GM19395 (cell line): ENCODE measurements around the gene IQSEC1.

ENCODE experiments used
- ATAC-seq: cut with Tn5 transposase; IDR thresholded peaks from one replicate; pipeline ENCODE4 v1.9.1; 2021; ENCODE audit warnings: mild to moderate bottlenecking, moderate library complexity; ENCODE audit not compliant: unreplicated experiment

Gene IQSEC1

DNA sequence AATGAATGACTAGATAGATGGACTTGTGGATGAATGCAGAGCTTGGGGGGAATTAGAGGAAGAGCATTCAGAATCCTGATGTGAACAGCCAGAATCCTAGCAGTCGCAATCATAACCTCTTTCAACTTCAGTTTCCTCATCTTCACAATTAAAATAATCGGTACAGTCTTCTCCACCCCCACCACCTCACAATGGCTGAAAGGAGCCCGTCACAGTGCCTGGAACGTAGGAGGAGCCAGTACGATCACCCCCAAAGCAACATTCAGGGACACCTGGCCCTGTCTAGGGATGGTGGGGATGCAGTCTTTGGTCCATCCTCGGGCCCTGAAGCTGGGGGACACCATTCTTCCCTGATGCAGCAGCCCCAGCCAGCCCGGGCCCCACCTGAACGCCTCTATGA lies 151.5 kb downstream of the IQSEC1 start:
- no peak for ATAC-seq

DNA sequence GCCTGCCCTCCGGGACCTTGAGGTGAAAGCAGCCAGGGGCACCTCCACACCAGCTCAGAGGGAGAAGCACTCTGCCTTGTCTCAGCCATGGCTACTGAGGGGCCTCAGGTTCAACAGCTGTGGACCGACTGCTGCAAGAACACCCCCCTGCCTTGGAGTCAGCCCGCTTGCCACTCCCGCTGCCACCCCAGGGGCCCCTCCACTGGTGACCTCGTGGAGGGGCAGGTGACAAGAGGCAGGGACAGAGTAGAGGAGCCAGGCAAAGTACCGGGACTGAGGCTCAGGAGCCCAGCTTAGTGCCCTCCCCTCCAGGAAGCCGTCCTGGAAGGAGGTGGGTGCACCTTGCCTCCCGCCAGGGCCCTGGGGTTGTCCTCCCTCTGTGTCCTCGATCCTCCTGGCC lies 152.3 kb downstream of the IQSEC1 start:
- ATAC-seq, result no peak

DNA sequence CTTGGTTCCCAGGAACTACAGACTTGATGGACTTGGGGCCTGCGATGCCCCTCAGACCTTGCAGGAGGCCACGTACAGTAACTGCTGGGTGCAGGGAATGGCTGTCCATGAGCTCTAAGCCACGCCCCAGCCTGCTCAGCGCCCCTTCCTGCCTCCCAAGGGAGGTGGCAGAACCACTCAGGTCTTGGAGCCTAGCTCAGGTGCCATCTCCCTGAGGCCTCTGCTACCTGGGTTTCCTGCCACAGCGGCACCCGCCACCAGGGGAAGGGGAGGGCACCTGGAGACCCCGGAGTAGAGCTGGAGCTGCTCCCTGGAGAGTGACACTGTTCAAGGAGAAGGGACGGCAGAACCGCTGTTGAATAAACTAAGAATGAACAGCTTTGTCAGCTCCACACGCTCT lies 154.0 kb downstream of the IQSEC1 start:
- no peak for ATAC-seq

DNA sequence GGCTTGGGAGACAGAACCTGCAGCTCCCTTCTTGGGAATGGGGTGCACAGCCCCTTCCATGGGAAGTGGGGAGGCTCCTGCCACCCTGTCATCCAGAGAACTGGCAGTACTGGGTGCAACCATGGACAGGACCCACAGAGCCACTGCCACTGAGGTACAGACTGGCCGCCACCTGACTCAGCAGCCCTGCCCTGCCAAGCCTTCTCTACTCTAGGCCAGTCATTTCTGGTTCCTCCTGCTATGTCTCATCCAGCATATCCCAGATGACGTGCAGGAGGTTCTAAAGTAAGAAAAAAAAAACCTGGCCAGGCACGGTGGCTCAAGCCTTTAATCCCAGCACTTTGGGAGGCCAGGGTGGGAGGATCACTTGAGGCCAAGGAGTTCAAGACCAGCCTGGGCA lies 155.0 kb downstream of the IQSEC1 start:
- ATAC-seq, result no peak

DNA sequence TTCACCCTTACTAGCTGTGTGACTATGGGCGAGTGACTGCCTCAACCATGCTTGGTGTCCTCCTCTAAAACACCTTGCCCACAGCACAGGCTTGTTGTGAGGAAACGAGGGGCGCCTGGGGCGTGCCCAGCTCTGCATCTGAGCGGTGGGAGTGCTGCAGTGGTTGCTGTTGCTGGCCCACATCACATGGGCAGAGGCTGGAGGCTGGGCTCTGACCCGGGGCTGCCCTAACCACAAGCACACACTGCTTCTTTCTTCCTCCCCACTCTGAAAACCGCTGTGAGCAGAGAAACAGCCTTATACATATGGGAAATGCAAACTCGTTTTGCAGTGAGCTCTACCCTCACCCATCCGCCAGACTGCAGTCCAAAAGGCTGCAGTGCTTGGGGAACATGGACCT lies 157.1 kb downstream of the IQSEC1 start:
- no peak for ATAC-seq

DNA sequence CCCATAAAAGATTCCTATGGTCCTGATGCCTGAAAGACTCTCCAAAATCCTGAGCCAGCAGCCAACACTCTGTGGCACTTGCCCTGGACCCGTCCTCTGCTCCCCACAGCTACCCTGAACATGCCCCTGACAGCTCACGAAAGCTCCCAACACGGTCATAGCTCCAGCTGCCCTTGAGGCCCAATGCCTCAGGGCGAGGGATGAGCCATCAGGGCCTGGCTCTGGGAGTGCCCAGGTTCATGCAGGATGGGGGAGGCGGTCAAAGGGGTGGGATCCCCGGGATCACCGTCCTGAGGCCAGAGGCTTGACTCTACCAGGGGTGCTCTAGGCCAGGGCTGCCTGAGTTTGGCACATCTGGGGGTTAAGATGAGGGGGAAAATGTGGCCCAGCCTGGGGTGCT lies 159.1 kb downstream of the IQSEC1 start:
- no peak for ATAC-seq

DNA sequence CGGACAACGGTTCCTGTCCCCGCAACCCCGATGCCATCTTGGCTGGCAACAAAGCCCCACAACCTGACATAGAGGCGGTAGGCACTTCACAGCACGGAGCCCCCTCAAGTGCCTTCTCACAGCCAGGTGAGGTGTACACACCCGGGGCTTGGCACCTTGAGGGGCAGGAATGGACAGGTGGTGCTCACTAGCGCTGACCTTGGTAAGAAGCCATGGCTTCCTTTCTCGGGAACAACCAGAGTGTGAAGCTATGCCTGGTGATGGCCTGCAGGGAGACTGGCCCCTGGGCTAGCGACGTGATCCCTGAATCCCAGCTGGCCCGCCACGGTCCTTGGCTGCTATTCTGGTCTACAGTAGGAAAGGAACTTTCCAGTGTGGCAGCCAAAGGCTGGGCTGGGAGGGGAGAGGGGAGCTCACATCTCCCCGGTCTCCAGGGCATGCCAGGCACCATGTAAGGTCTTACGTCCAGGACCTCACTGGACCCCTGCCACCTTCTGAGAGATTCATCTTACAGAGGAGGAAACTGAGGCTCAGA lies 161.3 kb downstream of the IQSEC1 start:
- ATAC-seq, result no peak

DNA sequence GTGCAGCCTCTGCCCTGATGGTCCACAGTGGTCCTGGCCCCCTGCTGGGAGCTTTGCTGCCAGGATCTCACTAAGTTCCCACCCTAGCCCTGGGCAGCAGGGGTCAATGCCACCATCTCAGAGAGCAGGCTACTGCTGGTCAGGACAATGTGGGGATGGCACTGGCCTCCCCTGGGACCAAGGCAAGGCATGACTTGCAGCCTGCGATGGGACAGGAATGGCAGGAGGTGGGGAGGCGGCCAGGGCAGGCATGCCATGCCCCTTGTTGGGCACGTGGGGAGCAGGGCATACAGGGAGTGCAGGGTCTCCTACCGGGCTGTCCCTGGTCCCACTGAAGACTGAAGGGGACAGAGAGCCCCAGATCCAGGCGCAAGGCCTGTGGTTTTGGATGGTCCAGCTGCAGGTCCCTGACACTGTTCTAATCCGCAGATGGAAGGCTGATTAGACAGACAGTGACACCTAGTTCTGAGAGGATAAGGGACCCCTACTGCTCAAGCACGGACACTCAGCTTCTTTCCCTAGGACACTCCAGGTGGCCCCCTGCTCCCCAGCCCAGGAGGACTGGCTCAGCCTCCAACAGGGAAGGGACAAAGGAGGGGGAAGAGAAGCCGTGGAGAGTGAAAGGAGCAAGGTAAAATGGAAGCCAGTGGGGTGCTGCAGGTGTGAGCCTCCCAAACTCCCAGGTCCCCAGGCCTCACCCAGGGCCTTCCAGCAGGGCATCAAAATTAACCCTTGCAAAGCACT lies 162.7 kb downstream of the IQSEC1 start:
- ATAC-seq, result no peak

DNA sequence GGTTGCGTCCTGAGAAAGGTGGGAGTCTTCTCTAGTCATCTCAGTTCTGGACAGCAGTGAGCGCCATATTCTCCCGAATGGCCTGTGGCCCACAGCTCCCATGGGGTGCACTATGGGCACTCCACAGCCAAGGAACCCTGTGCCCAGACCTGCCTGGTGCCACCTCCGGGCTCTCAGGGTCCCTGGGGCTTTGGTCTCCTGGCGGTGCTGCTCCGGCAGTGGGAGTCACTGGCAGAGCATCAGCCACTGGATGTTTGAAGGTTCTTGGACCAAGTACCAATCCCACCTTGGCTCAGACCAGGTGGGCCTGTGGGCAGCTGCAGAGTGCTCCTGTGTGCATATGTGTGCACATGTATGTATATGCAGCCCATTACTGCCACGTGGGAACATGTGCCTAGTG lies 163.5 kb downstream of the IQSEC1 start:
- no peak for ATAC-seq

DNA sequence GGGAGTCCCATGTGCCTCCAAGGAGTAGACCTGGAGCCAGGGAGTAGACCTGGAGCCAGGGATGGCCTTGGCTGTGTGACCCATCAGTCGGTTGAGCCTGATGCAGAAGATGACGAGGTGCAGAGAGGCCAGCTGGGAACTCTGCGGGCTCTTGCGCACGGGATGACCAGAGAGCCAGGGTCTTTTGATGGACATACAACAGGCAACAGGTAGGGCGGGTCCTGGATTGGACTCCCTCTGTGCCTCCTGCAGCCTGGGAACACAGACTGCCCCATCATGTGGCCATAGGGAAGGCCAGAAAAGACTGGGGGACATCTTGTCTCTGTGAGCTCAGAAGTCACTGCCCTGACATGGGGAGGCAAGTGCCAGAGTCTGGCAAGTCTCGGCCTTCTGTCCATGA lies 164.4 kb downstream of the IQSEC1 start:
- no peak for ATAC-seq

DNA sequence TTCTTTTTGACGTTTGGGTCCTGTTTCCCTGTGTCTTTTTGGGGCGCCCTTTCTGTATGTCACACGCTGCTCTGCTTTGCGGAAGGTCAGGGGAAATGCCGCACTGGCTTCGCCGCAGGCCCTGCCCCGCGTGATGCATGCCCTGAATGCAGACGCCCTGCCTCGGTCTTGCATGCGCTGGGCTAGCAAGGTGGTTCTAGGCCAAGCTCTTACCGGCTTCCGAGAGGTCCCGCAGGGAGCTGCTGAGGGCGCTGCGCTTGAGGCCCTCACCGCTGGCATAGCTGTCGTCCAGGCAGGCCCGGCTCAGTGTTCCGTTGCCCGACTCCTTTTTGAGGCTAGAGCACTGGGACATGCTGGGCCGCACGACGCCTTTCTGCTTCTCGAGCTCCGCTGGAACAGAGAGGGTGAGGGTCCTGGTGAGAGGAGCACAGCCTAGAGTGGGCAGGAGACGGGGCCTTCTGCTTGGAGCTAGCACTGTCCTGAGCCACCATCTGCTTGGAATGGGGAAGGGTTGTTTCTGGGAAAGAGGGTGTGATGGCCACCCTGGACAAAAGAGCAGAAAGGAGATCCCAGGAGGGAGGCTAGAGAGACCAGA lies 165.0 kb downstream of the IQSEC1 start:
- no peak for ATAC-seq

DNA sequence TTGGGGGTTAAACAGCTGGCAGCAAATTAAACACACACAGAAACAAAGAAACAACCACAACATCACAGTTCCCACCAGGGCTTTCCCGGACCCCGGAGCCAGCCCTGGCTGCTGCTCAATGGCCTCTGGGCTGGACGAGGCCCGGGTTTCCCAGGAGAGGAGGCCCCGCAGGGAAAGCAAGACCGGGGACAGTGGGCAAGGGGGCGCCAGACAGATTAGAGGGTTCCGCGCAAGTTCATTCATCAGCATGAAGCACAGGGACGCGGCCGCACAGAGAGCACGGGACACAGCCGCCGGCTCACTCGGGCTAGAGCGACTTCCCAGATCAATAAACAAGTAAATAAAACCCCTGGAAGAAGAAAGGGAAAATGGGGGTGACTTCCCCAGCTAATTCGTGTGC lies 165.5 kb downstream of the IQSEC1 start:
- no peak for ATAC-seq

DNA sequence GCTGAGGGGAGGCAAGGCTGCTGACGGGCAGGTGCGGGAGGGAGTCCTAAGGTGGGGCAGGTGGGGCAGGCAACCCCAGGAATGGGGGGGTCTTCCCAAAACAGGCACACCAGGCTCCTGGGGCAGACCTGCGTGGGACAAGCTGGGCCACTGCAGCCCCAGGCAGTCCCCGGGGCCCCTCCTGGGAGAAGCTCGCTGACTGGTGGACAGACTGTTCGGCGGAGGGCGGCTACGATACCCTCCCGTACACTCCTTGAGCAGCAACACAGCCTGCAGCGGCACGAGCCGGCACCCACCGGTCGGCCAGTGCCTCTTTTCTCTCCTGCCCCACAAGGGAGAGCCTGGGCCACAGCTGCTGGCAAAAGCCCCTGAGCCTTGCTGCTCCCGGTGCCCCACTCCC lies 165.9 kb downstream of the IQSEC1 start:
- no peak for ATAC-seq

DNA sequence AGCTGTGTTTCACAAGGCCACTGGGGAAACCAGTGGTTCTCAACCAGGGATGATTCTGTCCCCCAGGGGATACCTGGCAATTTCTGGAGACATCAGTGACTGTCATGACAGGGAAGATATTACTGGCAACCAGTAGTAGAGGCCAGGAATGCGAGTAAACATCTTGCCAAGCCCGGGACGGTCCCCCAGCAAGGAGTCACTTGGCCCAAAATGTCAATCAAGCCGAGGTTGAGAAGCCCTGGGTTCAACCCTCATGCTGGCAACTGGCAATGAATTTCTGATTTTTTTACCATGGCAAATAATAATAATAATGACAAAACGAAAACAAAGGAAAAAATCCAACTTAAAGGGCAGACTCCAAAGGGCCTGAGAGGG lies 166.3 kb downstream of the IQSEC1 start:
- no peak for ATAC-seq

DNA sequence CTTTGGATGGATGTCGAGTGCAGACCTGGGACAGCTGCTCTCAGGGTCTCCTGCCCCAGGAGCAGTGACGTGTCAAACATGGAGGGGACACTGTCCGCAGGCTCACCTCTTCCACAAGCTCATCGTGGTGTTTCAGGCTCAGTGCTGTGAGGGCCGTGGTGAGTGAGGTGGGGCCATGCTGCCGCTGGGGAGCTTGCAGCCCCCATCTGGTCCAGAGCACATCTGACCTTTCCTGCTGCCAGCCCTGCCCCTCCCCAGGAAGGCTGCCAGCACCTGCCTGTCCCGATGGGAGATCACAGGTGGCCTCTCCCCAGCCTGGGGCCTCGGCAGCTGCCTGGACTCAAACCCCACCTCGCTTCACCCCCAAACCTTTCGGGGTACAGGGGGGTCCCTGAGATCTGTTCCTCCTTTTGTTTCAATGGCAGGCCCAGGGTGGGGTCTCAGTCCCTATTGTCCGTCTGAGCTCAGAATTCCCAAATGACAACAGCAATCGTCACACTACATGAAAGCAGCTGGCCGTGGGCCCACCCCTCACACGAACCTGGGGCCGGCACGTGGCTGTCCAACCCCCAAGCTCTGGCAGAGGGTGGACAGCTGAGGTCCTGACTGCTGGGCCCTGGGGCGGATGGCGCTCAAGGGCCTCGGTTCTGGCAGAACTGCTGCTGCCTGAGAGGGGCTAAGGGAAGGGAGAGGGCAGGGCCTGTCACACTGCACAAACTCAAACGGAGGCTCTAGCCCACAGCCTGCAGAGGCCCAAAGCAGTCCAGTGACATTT lies 166.9 kb downstream of the IQSEC1 start:
- ATAC-seq, result no peak

DNA sequence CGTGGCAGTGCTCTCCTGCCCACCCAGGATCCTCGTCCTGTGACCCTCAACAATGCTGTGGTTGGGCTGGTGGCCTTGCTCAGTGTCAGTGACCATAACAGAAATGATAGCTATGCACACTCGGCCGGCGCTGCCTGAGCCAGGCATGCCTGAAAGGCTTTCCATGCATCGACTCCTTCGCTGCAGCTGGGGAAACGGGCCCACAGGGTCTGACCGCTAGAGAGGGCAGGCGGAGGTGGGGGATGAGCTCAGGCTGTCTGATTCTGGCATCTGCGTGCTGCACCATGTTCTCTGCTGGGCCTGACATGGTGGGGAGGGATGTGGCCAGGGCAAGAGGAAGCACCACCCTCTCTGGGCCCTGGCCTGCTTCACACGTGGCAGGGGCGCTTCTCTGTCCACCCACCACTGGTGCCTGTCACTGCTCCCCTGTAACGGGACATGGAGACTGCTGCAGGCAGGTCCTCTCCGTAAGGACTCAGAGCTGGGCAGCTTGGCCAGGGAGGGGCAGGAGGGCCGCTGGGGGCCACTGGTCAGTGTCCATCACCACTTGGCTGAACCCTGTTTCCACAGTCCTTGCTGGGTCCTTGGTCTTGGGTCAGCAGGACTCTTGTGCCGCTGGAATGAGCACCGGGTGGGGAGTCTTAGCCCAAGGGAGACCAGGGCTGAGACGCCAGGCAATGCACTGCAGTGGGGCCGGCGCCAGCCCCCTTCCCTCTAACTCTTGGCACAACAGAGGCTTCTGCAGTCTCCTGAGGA lies 167.7 kb downstream of the IQSEC1 start:
- ATAC-seq, result no peak

DNA sequence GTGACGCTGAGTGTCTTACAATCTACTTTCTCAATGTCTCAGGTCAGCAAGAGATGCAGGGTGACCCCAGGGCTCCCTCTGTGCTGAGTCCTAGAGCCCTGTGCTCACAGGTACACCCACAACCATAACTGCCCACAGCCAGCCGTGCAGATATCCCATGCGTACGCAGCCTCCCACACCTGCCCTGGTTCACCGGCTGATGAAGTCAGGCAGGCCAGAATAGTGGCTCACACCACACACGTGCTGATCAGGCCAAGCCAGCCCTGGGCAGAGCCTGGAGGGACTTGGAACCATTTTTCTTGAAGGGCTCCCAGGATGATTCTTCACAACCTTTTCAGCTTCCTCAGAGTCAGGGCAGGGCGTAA lies 168.3 kb downstream of the IQSEC1 start:
- no peak for ATAC-seq

DNA sequence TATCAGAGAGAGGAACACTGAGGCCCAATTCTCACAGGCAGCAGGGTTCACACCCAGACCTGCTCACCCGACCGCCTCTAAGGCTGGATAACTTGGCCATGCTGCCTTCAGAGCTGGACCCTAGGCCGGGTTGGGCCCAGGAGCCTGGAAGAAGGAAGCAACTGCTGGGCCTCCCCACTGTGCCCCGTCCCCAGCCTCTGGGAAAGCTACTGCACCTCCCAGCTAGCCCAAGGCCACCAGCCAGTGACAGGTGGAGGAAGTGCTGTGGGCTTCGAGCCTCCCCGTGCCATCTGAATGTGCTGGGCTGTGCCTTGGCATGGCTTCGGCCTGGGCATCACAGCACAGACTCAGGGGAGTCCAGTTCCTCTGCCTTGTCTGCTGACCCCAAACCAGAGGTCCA lies 169.3 kb downstream of the IQSEC1 start:
- no peak for ATAC-seq

DNA sequence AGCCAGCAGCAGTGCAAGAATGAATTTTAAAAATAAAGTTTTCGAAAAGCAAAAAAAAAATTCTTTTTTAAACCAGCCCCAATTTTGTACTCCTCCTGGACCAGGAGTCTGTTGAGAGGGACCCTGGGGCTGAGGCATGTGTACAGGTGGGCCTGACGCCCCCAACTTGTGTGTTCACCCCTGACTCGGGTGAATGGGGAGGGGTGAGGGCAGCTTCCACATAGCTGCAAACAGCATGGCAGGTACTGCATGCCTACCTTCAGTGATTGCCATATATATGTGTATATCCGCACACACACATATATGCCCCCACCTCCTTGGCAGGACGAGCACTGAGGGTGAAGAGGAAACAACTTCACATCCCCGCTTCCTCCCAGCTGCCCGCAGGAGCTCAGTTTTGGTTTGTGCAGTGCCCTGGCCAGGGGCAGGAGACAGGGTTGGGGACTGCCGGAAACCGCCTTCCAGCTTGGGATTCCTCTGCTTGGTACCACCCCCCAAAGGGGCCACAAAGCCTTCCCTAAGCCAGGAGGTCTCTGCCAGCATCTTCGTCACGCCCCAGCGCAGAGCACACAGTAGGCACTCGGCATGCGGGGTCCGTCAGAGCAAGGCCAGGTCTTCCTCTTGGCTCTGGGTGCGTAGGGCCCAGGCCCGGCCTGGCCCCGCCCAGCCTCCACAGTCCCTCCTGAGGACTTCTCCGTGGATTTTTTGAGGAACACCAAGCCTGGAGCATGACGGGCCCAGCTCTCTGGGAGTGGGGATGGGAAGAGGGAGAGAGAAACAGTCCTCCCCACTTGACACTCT lies 170.0 kb downstream of the IQSEC1 start:
- ATAC-seq, result no peak

DNA sequence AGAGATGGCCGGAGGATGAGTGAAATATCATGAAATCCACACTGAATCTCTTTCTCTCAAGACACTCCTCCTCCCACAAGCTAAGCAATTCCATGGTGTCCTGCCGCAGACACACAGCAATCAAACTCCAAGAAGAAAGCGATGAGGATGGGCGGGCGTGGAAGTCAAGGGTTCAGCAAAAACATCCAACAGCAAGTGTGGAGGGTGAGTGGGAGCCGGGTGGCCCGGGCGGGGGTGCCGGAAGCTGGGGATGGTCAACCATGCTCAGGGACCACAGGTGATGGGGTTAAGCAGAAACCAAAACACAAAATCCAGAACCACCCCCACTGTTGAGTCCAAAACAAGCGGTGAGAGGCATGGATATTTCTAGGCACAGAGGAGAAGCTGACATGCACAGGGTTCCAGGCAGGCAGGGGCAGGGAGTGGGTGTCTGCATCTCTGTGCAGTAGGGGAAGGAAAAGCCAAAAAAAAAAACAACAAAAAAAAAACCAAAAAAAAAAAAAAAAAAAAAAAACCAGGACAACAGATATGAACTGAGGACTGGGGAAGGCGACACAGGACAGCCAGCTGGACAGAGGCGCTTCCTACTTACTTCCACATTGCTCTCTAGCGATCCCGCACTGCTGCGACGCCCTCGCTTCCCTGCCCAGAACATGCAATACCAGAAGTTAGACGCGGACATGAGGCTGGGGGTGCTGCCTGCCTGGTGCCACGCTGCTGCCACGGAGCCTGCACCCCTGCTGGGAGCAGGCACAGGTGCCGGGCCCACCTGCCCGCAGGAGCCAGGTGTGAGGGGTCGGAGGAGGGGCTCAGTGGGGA lies 170.8 kb downstream of the IQSEC1 start:
- no peak for ATAC-seq
